Kidney (tissue), 14 donors: ENCODE results near the gene IQCK. TPM values are rescaled to one million over a fixed set of nuclear protein-coding genes. Genes with fewer than 3 reads are reported as not detected.

Experiments used
- DNase-seq, 5 donors: peaks; one replicate each; pipeline ENCODE4 v3.0.0-alpha.2; 2013 to 2020
- FAIRE-seq: peaks from 2 replicates; lab custom pipeline; 2012; peaks lifted over from hg19 to GRCh38; lab: Jason Lieb, UNC
- H3K27ac ChIP-seq, 2 donors: one replicate each; pipeline ENCODE4 v1.7.0; 2013; ENCODE audit warnings: low read depth in 2 of 2, low read length in 2 of 2, inconsistent platforms in 1 of 2
- H3K27me3 ChIP-seq: one replicate; pipeline ENCODE4 v1.7.1; 2013; ENCODE audit warnings: low read length, inconsistent platforms; ENCODE audit not compliant: control insufficient read depth, insufficient read depth
- H3K36me3 ChIP-seq, 3 donors: one replicate each; pipeline versions ENCODE4 v1.7.0 to v1.7.1; 2013; ENCODE audit warnings: low read length in 3 of 3, control low read depth in 1 of 3, inconsistent platforms in 1 of 3; ENCODE audit not compliant: insufficient read depth in 3 of 3, control insufficient read depth in 2 of 3
- H3K4me1 ChIP-seq, 3 donors: one replicate each; pipeline versions ENCODE4 v1.7.0 to v1.7.1; 2013; ENCODE audit warnings: low read length in 3 of 3, inconsistent platforms in 1 of 3, low read depth in 1 of 3; ENCODE audit not compliant: control insufficient read depth in 2 of 3, insufficient read depth in 2 of 3
- H3K4me3 ChIP-seq, 3 donors: one replicate each; pipeline versions ENCODE4 v1.7.0 to v1.8.1; 2013; ENCODE audit warnings: low read length in 3 of 3, control low read depth in 1 of 3, inconsistent platforms in 1 of 3
- H3K9ac ChIP-seq, 3 donors: one replicate each; pipeline versions ENCODE4 v1.7.0 to v1.7.1; 2013; ENCODE audit warnings: low read length in 3 of 3, control low read depth in 1 of 3, inconsistent platforms in 1 of 3
- H3K9me3 ChIP-seq, 3 donors: one replicate each; pipeline versions ENCODE4 v1.7.0 to v1.7.1; 2013; ENCODE audit warnings: low read length in 3 of 3, control low read depth in 1 of 3, inconsistent platforms in 1 of 3; ENCODE audit not compliant: control insufficient read depth in 2 of 3, insufficient read depth in 1 of 3
- CTCF ChIP-seq: IDR thresholded peaks from 3 replicates; pipeline ENCODE4 v1.5.1; 2012; ENCODE audit warnings: mild to moderate bottlenecking, moderate library complexity, borderline replicate concordance; ENCODE audit not compliant: insufficient read depth; ENCODE audit errors: extremely low read depth
- intact Hi-C: fragments of 100-400 bp; cut with DNase I; formaldehyde crosslinking; loops from one replicate; pipeline ENCODE4 v1.11.1; 2022
- polyA plus RNA-seq: library from polyadenylated mRNA; stranded (reverse); fragments of 350-450 nt; fragmentation: Illumina TruSeq; extraction: RNeasy Lipid Tissue Mini Kit (QIAGEN cat#74804); gene quantifications from one replicate; pipeline ENCODE4 v1.2.3, GENCODE V29; 2014; ENCODE audit warnings: low read depth, low replicate concordance; ENCODE audit not compliant: insufficient read depth
- total RNA-seq: library from RNA; stranded (reverse); fragmentation: NEBNext Ultra II Directional; extraction: Animal tissue kit (Norgen Biotek cat#: 25700); gene quantifications from one replicate; pipeline ENCODE4 v1.2.1, GENCODE V29; 2021
- donor health status: control.
- donor health status: control.
- donor health status: control.
- donor health status: control.
- donor health status: control.
- donor health status: DM: yes; HTN: yes; CAD: no.
- donor health status: Normal renal cell carcinoma (clear cell type).

Gene IQCK
- total and polyA plus RNA-seq, 2 donors from 2014 or later, result 35.4 to 38.1 TPM

GRCh38 chr16:19822533-19822932 lies 104.5 kb downstream of the IQCK start:
- H3K27ac ChIP-seq, result no peak overlapping the region
- H3K4me1 ChIP-seq, result no peaks in the 10 kb centered on the region
- DNase-seq (no peak), FAIRE-seq (no peak)
- intact Hi-C loops, result no loop called here
- H3K9ac ChIP-seq, result no peak overlapping the region
- TF ChIP-seq CTCF, result no peak
- H3K36me3 ChIP-seq, result peaks cover 0 to 1% (median 0%) of the 10 kb centered on the region in 3 donors
- H3K9me3 ChIP-seq, result no peaks in the 10 kb centered on the region
- H3K4me3 ChIP-seq, result no peak overlapping the region
- no peaks in the 10 kb centered on the region for H3K27me3 ChIP-seq

- Histone ChIP-seq H3K4me3 (no peak overlapping the region), H3K27me3 (no peaks in the 10 kb centered on the region), H3K36me3 (peaks cover 0 to 2% (median 0%) of the 10 kb centered on the region in 3 donors), H3K27ac (no peak overlapping the region), H3K4me1 (no peaks in the 10 kb centered on the region), H3K9ac (no peak overlapping the region), H3K9me3 (no peaks in the 10 kb centered on the region)
- DNase-seq (no peak), FAIRE-seq (no peak)
- TF ChIP-seq CTCF, result no peak
- intact Hi-C loops, result no loop called here
Measured at GRCh38 chr16:19823322-19823721, 105.3 kb downstream of the IQCK start.

GRCh38 chr16:19824216-19824615 lies 106.1 kb downstream of the IQCK start:
- intact Hi-C loops, result no loop called here
- FAIRE-seq, result no peak

More at GRCh38 chr16:19824216-19824615, 106.1 kb downstream of the IQCK start:
- Histone ChIP-seq H3K4me3 (no peak overlapping the region), H3K9ac (no peak overlapping the region), H3K27ac (no peak overlapping the region), H3K9me3 (no peaks in the 10 kb centered on the region), H3K36me3 (peaks cover 0 to 2% (median 0%) of the 10 kb centered on the region in 3 donors), H3K27me3 (no peaks in the 10 kb centered on the region), H3K4me1 (no peaks in the 10 kb centered on the region)
- no peak for DNase-seq
- no peak for TF ChIP-seq CTCF
